ENCODE results near the gene OBSCN.

DNA sequence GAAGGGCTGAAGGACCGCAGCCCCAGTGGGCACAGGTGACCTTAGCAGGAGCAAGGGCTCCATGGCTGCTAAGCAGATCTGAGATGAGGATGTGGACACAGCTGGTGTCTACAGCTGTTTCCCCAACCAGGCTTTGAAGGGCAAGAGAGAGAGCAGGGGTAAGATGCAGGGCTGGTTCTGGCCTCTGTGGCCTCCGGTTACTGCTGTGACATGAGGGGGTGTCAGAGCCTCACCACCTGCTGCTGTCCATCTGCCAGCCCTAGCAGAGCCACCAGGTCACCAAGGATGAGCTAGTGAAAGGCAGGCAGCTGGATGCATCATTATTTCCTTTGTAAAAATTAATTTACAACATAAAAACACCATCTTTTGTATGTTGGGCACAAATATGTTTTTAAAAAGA is 33.4 kb downstream of the OBSCN start:
- no peak for TF ChIP-seq EZH2 (IDR thresholded peaks at IDR 0.05; ENCODE audit: borderline replicate concordance, insufficient read depth, low read depth, low read length, poor library complexity, severe bottlenecking)
- TF ChIP-seq, protein P1, sequence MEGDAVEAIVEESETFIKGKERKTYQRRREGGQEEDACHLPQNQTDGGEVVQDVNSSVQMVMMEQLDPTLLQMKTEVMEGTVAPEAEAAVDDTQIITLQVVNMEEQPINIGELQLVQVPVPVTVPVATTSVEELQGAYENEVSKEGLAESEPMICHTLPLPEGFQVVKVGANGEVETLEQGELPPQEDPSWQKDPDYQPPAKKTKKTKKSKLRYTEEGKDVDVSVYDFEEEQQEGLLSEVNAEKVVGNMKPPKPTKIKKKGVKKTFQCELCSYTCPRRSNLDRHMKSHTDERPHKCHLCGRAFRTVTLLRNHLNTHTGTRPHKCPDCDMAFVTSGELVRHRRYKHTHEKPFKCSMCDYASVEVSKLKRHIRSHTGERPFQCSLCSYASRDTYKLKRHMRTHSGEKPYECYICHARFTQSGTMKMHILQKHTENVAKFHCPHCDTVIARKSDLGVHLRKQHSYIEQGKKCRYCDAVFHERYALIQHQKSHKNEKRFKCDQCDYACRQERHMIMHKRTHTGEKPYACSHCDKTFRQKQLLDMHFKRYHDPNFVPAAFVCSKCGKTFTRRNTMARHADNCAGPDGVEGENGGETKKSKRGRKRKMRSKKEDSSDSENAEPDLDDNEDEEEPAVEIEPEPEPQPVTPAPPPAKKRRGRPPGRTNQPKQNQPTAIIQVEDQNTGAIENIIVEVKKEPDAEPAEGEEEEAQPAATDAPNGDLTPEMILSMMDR (IDR thresholded peaks at IDR 0.05) = no peak
